Parathyroid adenoma (tissue), 2 donors: ENCODE results near the gene FAAP100.
"Not testable (repeated sequence)": the region's sequence is repeated elsewhere in the genome, so short reads cannot be mapped to it uniquely, and the experiment has no call there.

Experiments used
- H2AFZ ChIP-seq: fragments of 300-600 bp; sonication (generic); one replicate; pipeline ENCODE4 v1.7.0; 2017; ENCODE audit warnings: antibody characterized with exemption, mild to moderate bottlenecking
- H3K27ac ChIP-seq: fragments of 300-600 bp; sonication (generic); one replicate; pipeline ENCODE4 v1.7.0; 2017
- H3K27me3 ChIP-seq: fragments of 300-600 bp; sonication (generic); one replicate; pipeline ENCODE4 v1.7.0; 2017; ENCODE audit warnings: low read length; ENCODE audit not compliant: control insufficient read depth, insufficient read depth
- H3K36me3 ChIP-seq: fragments of 300-600 bp; sonication (generic); one replicate; pipeline ENCODE4 v1.7.0; 2017; ENCODE audit warnings: low read length; ENCODE audit not compliant: control insufficient read depth, insufficient read depth
- H3K4me1 ChIP-seq: fragments of 300-600 bp; sonication (generic); one replicate; pipeline ENCODE4 v1.7.0; 2017; ENCODE audit warnings: control low read depth
- H3K4me2 ChIP-seq: fragments of 300-600 bp; sonication (generic); one replicate; pipeline ENCODE4 v1.7.0; 2017; ENCODE audit warnings: low read length
- H3K4me3 ChIP-seq: fragments of 300-600 bp; sonication (generic); one replicate; pipeline ENCODE4 v1.7.0; 2017; ENCODE audit warnings: low read depth, low read length
- H3K79me2 ChIP-seq: fragments of 300-600 bp; sonication (generic); one replicate; pipeline ENCODE4 v1.7.0; 2017; ENCODE audit warnings: control low read depth
- H3K9ac ChIP-seq: fragments of 300-600 bp; sonication (generic); one replicate; pipeline ENCODE4 v1.7.0; 2017; ENCODE audit warnings: mild to moderate bottlenecking
- H3K9me3 ChIP-seq: fragments of 300-600 bp; sonication (generic); one replicate; pipeline ENCODE4 v1.7.0; 2017; ENCODE audit warnings: low read length; ENCODE audit not compliant: control insufficient read depth
- TF ChIP-seq, protein P1 (sequence below): fragments of 300-600 bp; sonication (generic); IDR thresholded peaks from one replicate; pipeline ENCODE4 v1.7.0; 2017; ENCODE audit warnings: antibody characterized with exemption, mild to moderate bottlenecking
- donor health status: primary hyperparathyroidism.

Gene FAAP100

DNA sequence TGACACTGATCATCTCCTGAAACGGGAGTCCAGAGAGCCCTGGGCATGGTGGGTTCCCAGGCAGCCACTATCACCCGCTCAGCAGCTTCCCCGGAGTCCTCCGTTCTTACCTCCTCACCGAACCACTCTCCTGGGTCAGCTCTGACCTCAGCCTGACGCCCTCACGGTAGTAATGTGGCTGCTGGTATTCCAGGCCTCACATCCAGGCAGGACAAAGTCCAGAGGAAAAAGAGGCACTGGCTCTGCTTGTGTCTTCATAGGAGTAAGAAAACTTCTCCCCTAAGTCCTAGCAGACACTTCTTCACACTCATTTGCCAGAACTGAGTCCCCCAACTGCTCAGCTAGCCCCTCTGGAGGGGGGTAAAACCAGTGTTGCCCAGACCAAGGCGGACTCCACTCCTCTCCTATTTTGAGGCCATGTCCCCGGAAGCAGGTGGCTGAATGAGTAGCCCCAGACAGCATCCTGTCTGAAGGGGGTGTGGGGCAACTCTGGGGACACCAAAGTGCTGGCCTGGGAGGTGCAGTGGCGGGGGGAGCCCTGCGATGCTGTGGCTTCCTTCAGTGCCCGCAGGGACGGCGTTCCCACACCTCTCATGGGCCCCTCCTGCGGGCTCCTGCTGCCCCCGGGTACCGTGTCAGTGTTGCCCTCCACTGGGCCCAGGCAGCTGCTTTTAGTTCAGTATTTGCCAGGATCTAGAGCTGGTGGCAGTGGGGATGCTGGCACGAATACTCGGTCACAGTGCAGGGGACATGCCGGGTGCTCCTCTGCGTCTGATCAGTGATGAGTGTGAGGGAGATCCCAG is 18.6 kb downstream of the FAAP100 start:
- H3K9me3 ChIP-seq = no peaks in the 10 kb centered on the region
- no peaks in the 10 kb centered on the region for H3K27me3 ChIP-seq
- no peaks in the 10 kb centered on the region for H3K79me2 ChIP-seq
- TF ChIP-seq, protein P1, sequence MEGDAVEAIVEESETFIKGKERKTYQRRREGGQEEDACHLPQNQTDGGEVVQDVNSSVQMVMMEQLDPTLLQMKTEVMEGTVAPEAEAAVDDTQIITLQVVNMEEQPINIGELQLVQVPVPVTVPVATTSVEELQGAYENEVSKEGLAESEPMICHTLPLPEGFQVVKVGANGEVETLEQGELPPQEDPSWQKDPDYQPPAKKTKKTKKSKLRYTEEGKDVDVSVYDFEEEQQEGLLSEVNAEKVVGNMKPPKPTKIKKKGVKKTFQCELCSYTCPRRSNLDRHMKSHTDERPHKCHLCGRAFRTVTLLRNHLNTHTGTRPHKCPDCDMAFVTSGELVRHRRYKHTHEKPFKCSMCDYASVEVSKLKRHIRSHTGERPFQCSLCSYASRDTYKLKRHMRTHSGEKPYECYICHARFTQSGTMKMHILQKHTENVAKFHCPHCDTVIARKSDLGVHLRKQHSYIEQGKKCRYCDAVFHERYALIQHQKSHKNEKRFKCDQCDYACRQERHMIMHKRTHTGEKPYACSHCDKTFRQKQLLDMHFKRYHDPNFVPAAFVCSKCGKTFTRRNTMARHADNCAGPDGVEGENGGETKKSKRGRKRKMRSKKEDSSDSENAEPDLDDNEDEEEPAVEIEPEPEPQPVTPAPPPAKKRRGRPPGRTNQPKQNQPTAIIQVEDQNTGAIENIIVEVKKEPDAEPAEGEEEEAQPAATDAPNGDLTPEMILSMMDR = no peak
- H3K4me1 ChIP-seq = no peaks in the 10 kb centered on the region
- no peak overlapping the region for H3K4me2 ChIP-seq
- H2AFZ ChIP-seq = no peak overlapping the region
- no peak overlapping the region for H3K4me3 ChIP-seq
- H3K36me3 ChIP-seq = no peaks in the 10 kb centered on the region
- no peak overlapping the region for H3K9ac ChIP-seq
- no peak overlapping the region for H3K27ac ChIP-seq

DNA sequence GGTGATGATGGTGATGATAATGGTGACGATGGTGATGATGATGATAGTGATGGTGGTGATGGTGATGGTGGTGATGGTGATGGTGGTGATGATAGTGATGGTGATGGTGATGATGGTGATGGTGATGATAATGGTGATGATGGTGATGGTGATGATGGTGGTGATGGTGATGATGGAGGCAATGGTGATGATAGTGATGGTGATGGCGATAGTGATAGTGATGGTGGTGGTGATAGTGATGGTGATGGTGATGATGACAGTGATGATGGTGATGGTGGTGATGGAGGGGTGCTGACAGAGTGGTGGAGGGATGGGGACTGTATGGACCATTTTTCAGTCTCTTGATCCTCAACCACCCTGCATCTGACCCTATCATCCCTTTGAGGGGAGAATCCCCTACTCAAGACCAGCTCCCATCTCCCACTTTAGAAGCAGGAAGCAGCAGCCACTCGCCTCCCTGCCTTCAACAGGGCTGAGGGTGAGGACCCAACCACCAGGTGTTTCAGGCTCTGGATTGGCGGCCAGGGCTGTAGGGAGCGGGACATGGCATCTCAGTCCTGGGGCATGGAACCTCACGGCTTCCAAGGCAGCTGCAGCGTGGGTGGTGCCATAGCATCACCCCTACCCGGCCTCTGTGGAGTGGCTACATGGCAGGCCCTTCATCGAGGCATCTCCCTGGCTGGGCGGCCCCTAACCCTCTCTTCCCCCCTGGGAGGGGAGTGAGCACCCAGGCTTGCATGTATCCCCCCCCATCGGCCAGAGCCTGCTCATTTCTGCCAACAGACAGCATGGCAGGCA is 19.5 kb downstream of the FAAP100 start:
- H3K27me3 ChIP-seq = no peaks in the 10 kb centered on the region
- H3K36me3 ChIP-seq = no peaks in the 10 kb centered on the region
- no peaks in the 10 kb centered on the region for H3K9me3 ChIP-seq
- H3K27ac ChIP-seq = no peak overlapping the region
- H3K9ac ChIP-seq = no peak overlapping the region
- H2AFZ ChIP-seq = no peak overlapping the region
- no peaks in the 10 kb centered on the region for H3K4me1 ChIP-seq
- H3K4me3 ChIP-seq = no peak overlapping the region
- H3K79me2 ChIP-seq = no peaks in the 10 kb centered on the region
- TF ChIP-seq, protein P1 = no peak
- H3K4me2 ChIP-seq = no peak overlapping the region

DNA sequence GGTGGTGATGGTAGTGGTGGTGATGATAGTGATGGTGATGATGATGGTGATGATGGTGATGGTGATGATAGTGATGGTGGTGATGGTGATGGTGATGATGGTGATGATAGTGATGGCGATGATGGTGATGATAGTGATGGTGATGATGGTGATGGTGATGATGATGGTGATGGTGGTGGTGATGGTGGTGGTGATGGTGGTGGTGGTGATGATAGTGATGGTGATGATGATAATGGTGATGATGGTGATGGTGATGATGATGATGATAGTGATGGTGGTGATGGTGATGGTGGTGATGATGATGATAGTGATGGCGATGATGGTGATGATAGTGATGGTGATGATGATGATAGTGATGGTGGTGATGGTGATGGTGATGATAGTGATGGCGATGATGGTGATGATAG is 20.2 kb downstream of the FAAP100 start:
- not testable (repeated sequence) for H3K4me3 ChIP-seq, H2AFZ ChIP-seq, H3K4me1 ChIP-seq, H3K36me3 ChIP-seq, H3K9ac ChIP-seq, H3K27ac ChIP-seq, H3K27me3 ChIP-seq, H3K4me2 ChIP-seq, H3K9me3 ChIP-seq, H3K79me2 ChIP-seq

- not testable (repeated sequence) for H2AFZ ChIP-seq, H3K79me2 ChIP-seq, H3K27me3 ChIP-seq, H3K9ac ChIP-seq, H3K4me3 ChIP-seq, H3K27ac ChIP-seq, H3K4me2 ChIP-seq, H3K9me3 ChIP-seq, H3K4me1 ChIP-seq, H3K36me3 ChIP-seq
Measured at GRCh38 chr17:81531013-81531412, 21.1 kb downstream of the FAAP100 start.

- no peak overlapping the region for H2AFZ ChIP-seq
- H3K27ac ChIP-seq = no peak overlapping the region
- H3K36me3 ChIP-seq = no peaks in the 10 kb centered on the region
- TF ChIP-seq, protein P1 = no peak
- H3K79me2 ChIP-seq = no peaks in the 10 kb centered on the region
- no peak overlapping the region for H3K4me3 ChIP-seq
- H3K9me3 ChIP-seq = no peaks in the 10 kb centered on the region
- no peak overlapping the region for H3K9ac ChIP-seq
- H3K27me3 ChIP-seq = no peaks in the 10 kb centered on the region
- H3K4me1 ChIP-seq = peaks cover 7% of the 10 kb centered on the region
- no peak overlapping the region for H3K4me2 ChIP-seq
Measured at GRCh38 chr17:81529437-81529803, 22.7 kb downstream of the FAAP100 start.
